Sigmoid colon (tissue), 4 donors: ENCODE measurements around the gene ERP27.

Experiments used
- POLR2A ChIP-seq, 2 donors: fragments of 450-650 bp; IDR thresholded peaks; one replicate each; pipeline ENCODE4 v1.6.1; 2016; ENCODE audit warnings: antibody characterized with exemption in 2 of 2, mild to moderate bottlenecking in 2 of 2, moderate library complexity in 2 of 2
- POLR2AphosphoS5 ChIP-seq, 4 donors: sonication (generic); formaldehyde crosslinking; IDR thresholded peaks; one replicate each; pipeline ENCODE4 v1.6.1; 2017; ENCODE audit warnings: antibody characterized with exemption in 4 of 4
- TF ChIP-seq, protein P1 (sequence below), 4 experiments: fragments of 450-650 bp in 3 of 4; fragments of 200-600 bp in 1 of 4; IDR thresholded peaks; one replicate each; pipeline ENCODE4 v1.5.1; 2016 to 2019; ENCODE audit warnings: antibody characterized with exemption in 4 of 4, mild to moderate bottlenecking in 3 of 4, moderate library complexity in 2 of 4

DNA sequence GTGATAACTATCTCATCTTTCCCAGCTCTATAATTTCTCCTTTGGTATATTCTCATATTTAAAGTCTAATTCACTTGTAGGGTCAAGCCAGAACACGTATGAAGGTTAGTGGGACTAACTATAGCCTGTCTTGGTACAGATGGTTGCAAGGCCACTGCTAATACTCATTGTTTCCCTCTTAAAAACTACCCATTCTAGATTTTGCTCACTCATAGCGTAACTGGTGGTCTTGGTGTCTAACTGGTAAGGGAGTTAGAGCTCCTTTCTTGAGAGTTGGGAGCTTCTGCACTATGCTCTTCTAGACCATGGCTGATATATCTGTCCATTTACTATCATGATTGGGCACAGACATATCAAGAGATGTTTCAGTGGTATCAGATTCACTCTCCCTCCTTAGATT is 61.5 kb downstream of the ERP27 start:
- TF ChIP-seq, protein P1, sequence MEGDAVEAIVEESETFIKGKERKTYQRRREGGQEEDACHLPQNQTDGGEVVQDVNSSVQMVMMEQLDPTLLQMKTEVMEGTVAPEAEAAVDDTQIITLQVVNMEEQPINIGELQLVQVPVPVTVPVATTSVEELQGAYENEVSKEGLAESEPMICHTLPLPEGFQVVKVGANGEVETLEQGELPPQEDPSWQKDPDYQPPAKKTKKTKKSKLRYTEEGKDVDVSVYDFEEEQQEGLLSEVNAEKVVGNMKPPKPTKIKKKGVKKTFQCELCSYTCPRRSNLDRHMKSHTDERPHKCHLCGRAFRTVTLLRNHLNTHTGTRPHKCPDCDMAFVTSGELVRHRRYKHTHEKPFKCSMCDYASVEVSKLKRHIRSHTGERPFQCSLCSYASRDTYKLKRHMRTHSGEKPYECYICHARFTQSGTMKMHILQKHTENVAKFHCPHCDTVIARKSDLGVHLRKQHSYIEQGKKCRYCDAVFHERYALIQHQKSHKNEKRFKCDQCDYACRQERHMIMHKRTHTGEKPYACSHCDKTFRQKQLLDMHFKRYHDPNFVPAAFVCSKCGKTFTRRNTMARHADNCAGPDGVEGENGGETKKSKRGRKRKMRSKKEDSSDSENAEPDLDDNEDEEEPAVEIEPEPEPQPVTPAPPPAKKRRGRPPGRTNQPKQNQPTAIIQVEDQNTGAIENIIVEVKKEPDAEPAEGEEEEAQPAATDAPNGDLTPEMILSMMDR (IDR thresholded peaks at IDR 0.05), result no peak
- no peak for TF ChIP-seq POLR2AphosphoS5 (IDR thresholded peaks at IDR 0.05)
- no peak for TF ChIP-seq POLR2A (IDR thresholded peaks at IDR 0.05)
